ENCODE data around the gene ACAA2.
"Not testable (repeated sequence)": the region's sequence is repeated elsewhere in the genome, so short reads cannot be mapped to it uniquely, and the experiment has no call there.

The ACAA2 gene

DNA sequence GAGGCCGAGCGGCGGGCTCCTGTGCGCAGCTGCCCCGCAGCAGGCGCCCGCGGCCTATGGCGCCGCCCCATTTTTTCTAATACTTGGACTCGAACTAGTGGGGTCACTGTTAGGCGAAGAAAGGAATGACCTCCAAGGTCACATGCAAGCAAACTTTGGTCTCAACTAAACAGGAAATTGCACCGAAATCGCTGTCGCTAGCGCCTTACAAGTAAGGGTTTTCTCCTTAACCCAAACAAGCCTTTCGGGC, 339 bp downstream of the ACAA2 start:
- in situ Hi-C loops (cut with HindIII; ENCODE audit: low sequenced_read_pairs) = no loop called here

DNA sequence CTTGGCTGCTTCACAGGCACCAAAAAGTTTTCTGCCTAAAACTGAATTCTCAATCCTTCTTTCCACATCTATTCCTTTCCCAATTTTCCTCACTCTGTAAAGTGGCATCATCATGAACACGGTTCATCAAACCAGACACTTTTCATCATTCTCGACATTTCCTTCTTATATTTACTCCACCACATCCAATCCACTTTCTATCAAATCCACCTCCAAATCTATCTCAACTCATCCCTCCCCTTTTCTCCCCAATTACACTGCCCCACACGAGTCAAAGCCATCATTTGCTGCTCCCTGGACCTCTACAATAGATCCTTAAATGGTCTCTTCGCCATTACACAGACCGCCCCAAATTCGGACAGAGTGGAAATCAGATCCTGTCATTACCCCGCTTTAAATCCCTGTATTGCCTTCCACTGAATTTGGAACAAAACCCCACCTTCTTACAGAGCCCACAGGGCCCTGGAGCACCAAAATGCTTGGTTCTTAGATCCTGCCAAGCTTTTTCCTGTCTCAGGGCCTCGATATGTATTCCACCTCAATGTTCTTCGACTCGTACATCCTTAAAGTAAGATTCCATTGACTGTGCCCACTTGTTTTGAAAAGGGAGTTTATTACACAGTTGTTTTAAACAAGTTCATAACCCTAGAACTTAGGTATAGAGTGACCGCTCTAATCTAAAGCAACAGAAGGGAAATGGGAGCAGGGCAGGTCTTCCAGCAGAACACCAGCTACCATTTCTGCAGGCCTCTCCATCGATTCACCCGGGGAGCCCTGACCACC, 856 bp downstream of the ACAA2 start:
- in situ Hi-C loops (cut with HindIII; ENCODE audit: low sequenced_read_pairs) = no loop called here

DNA sequence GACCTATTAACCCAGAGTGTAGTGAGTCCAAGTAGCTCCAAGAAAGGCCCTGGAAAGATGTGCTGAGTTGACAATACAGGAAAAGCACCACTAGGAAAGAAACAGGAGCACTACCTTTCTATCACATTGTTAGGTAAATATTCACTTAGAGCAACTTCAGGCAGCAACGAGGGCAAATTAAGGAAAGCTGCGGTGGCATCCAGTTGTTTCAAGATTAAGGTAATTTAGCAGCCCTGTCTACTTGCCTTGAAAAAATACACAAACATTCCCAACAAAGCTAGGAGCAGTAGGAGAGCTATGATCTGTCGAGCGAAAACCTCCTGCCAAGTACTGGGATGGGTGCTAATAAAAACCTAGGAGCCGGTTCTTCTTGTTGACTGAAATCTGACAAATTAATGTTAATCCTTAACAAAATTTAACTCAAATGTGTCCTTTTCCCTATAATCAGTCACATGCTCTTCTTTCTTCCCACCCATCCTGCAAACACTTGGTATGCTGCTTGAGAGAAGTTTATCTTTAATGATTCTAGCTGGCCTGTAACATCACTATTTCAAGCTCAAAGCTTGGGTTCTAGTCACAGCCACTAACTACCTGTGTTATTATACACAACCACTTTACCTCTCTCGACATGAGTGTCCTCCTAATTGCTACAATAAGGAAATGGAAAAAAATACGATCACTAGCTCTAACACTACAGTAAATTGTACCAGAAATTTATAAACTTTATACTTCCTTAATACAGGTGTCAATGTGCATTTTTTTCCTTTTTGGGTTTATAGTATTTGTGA, 2.0 kb downstream of the ACAA2 start:
- in situ Hi-C loops (cut with HindIII; ENCODE audit: low sequenced_read_pairs) = no loop called here

DNA sequence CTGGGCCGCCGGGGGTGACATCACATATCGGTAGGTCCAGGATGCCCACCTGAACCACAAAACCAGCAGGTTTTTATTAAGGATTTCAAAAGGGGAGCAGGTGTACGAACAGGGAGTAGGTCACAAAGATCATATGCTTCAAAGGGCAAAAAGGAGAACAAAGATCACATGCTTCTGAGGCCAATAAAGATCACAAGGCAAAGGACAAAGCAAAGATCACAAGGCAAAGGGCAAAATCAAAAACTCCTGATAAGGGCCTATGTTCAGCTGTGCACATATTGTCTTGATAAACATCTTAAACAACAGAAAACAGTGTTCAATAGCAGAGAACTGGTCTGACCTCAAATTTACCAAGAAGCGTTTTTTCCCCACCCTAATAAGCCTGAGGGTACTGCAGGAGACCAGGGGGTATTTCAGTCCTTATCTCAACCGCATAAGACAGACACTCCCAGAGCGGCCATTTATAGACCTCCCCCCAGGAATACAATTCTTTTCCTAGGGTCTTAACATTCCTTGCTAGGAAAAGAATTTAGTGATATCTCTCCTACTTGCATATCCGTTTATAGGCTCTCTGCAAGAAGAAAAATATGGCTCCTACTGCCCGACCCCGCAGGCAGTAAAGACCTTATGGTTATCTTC, 4.7 kb downstream of the ACAA2 start:
- in situ Hi-C loops (cut with HindIII; ENCODE audit: low sequenced_read_pairs) = not testable (repeated sequence)

DNA sequence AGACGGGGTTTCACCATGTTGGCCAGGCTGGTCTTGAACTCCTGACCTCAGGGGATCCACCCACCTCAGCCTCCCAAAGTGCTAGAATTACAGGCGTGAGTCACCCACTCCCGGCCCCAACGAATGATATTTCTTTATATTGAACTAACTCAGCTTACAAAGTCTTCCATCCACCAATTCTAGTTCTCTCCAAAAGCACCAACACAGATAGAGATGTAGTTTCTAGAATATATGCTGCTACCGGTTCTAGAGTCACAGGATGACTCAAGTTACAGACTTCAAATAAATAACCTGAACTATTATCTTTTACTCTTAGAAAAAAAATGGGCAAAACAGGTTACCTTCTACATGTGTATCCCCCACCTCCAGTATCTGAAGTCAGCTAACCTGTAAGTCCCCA, 9.2 kb downstream of the ACAA2 start:
- in situ Hi-C loops (cut with HindIII; ENCODE audit: low sequenced_read_pairs) = no loop called here

DNA sequence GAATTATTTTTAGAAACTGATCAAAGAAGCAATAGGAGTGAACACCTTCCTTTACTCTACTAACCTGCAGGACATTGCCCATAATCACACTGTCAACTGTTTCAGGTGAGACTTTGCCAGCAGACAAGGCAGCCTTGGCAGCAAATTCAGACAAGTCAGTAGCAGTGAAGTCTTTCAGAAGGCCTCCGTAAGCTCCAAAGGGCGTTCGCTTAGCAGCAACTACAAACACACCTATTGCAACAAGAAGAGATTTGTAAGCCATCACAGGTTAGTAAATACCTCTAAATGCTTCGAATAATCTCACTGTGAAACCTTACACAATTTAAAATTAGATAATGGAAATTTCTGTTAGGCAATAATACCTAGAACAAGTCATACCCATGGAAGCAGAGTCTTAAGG, 10.7 kb downstream of the ACAA2 start:
- in situ Hi-C loops (cut with HindIII; ENCODE audit: low sequenced_read_pairs) = no loop called here

DNA sequence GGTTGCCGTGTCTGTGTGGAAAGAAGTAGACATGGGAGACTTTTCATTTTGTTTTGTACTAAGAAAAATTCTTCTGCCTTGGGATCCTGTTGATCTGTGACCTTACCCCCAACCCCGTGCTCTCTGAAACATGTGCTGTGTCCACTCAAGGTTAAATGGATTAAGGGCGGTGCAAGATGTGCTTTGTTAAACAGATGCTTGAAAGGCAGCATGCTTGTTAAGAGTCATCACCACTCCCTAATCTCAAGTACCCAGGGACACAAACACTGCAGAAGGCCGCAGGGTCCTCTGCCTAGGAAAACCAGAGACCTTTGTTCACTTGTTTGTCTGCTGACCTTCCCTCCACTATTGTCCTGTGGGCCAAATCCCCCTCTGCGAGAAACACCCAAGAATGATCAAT, 12.8 kb downstream of the ACAA2 start:
- in situ Hi-C loops (cut with HindIII; ENCODE audit: low sequenced_read_pairs) = not testable (repeated sequence)

DNA sequence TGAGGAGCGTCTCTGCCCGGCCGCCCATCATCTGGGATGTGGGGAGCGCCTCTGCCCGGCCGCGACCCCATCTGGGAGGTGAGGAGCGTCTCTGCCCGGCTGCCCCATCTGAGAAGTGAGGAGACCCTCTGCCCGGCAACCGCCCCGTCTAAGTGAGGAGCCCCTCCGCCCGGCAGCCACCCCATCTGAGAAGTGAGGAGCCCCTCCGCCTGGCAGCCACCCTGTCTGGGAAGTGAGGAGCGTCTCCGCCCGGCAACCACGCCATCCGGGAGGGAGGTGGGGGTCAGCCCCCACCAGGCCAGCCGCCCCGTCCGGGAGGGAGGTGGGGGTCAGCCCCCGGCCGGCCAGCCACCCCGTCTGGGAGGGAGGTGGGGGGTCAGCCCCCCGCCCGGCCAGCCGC, 13.5 kb downstream of the ACAA2 start:
- in situ Hi-C loops (cut with HindIII; ENCODE audit: low sequenced_read_pairs) = loop anchor here (25.0 kb wide), 1 partner anchor 288 kb away; no protein-coding TSS in a partner anchor

DNA sequence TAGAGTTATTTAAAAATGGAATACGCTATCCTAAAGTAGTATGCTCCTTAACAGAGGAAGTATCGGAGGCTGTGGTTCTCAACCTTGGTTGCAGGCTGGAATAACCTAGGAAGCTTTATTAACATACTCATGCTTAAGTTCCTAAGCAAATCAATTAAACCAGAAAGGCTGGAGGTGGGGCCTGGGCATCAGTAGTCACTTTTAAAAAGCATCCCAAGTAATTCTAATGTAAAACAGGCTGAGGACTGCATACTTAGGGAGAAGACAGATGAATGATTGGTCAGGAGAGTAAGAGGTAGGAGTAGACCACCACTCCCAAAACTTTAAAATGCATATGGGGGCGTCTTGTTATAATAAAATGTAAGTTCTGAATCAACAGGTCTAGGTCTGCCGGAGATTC, 15.3 kb downstream of the ACAA2 start:
- in situ Hi-C loops (cut with HindIII; ENCODE audit: low sequenced_read_pairs) = loop anchor here (25.0 kb wide), 1 partner anchor 286 kb away; no protein-coding TSS in a partner anchor

DNA sequence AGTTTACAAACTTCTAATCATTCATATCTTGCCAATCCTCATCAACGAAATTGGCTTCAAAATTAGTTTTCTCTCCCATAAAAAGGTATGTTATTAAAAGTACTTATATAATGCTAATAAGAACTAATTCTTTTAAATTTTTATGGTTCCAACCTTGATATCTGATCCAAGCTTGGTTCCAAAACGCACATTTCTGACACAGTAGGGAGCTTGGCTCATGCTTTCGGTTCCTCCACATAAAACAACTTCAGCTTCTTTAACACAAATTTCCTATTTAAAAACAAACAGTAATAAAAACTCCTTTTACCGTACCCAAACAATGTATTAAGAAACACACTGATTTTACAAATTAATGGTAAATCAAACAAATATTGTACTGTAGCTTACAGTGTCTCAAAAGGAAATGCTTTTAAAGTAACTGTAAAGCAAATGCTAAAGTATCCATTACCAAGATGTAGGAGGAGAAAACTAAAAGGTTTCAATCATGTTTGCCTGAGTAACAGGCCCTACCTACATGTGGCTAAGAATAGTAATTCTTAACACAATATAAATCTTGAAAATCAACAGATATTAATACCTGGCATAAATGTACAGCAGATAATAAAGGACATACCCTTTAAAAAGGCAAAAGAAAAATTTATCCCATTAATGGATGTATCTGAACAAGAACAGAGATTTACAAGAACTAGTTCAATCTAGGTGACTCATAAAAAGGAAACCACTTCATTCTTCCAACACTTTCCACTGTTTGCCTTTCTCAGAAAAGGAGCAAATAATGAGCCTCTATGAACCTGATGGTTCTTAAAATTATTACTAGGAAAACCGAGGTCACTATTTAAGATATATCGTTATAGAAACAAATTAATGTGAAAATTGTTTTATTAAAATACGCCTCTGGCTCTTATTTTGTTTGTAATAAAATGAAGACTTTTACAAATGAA, 17.5 kb downstream of the ACAA2 start:
- in situ Hi-C loops (cut with HindIII; ENCODE audit: low sequenced_read_pairs) = loop anchor here (25.0 kb wide), 1 partner anchor 284 kb away; no protein-coding TSS in a partner anchor

DNA sequence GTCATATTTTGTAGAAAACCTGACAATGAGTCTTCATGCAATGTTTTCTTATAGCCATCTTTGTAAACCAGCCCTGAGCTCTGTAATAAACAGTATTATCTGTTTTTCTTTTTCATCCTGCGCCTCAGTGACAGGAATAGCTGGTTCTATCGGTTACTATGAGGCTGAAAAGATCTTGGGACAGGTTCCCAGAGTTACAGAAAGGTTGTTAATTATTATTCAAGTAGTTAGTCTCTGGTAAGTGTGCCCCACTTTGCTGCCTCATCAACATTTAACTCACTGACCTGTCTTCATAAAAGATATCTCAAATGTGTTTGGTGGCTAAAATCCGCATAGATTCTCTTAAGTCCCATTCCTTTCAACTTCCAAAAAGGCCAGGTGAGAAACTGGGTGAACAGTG, 18.6 kb downstream of the ACAA2 start:
- in situ Hi-C loops (cut with HindIII; ENCODE audit: low sequenced_read_pairs) = loop anchor here (25.0 kb wide), 1 partner anchor 282 kb away; no protein-coding TSS in a partner anchor

DNA sequence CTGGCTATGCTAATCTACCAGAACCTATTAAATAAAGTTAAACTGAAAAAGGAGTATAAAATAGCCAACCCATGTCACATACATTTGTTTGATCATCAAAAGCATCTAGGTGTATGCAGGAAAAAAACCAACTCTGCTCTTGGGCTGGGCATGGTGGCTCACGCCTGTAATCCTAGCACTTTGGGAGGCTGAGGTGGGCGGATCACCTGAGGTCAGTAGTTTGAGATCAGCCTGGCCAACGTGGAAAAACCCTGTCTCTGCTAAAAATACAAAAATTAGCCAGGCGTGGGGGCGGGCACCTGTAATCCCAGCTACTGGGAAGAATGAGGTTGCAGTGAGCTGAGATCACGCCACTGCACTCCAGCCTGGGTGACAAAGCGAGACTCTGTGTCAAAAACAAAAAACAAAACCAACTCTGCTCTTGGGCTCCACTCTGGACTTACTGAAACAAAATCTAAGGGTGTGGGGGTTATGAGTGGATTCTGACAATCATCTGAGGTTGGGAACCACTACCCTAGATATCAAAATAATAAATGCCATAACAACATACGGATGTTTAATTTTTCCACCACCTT, 23.7 kb downstream of the ACAA2 start:
- in situ Hi-C loops (cut with HindIII; ENCODE audit: low sequenced_read_pairs) = loop anchor here (25.0 kb wide), 1 partner anchor 277 kb away; no protein-coding TSS in a partner anchor

DNA sequence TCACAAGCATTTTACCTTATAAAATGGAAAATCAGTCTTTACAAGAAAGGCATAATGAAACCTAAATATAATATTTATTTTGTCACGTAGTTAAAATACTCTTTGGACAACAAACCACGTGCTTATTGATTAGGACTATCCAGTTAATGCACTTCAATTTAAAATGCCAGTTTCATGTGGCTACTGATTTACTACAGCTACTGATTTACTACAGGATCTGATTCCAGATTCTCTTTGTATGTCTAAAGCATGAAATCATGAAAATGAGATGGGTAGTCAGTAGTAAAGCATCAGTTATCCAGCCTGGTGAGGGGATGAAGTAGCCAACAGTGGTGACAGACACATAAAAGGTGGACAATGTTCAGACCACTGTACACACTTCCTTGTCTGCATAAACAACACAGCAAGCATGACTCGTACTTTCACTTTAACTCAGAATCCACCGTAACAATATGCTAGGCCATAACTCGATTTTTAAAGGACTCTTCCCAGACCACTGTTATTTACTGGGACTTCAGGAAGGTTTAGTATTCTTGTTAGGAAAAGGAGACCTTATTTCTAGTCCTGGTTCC, 24.9 kb downstream of the ACAA2 start:
- in situ Hi-C loops (cut with HindIII; ENCODE audit: low sequenced_read_pairs) = loop anchor here (25.0 kb wide), 1 partner anchor 276 kb away; no protein-coding TSS in a partner anchor

DNA sequence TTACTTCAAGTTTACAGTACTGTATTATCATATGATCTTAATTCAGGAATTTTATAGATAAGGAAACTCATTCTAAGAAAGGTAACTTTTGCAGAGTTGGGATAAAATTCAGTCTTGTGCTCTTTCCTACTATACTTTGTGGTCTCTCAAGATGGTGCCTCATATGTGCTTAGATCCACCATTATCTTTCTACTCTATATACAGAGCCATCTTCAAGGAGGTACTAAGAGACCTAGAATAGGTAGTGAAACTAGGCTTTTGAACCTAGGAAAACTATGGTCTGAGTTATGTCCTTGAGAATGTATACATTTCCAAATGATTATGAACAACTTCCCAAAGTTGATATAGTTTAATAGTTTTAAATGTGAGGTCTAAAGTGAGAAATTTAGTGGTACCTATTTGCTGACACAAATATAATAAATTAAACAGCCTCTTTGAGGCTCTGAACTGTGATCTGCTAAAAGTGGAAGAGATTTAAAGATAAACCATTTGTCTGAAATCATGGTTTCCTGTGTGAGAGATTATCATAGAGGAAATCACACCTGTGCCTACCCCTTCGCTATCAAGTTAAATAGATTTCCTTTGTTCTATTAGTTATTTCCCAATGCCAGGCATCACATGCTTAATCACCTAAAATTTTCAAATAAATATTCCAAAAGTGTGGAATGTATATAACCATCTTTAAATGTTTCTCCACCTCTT, 27.2 kb downstream of the ACAA2 start:
- in situ Hi-C loops (cut with HindIII; ENCODE audit: low sequenced_read_pairs) = loop anchor here (25.0 kb wide), 1 partner anchor 274 kb away; no protein-coding TSS in a partner anchor

DNA sequence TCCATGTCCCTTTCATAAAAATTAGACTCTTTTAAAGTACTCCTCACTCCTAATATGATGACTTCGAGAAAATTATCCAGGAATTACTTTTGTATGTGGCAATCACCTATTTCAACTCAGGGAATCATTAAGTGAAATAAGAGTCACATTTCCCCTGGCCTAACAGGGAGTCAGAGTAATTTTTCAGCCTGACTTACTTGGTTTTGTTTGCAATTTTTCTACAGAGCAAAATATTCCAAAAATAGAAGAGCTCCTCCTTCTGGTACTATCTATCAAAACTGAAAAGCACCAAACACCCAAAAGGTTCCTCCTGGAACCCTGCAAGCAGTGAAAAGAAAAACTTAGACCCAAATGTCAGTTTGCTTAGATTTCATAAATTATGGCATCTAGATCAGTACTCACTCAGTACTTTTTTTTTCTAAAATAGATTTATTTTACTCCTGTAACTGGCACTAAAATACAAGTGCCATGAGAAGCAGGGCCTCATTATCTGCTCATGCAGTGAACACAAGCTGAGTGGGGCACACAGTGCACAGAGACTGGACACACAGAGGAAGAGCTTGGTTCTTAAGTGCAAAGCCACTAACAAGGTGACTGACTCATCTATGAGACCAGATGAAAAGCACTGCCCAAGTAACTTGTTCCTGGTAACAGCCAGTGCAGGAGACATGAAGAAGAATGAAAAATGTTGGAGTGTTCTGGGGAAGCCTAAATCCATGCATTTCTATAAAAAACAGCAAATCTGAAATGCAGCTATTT, 28.7 kb downstream of the ACAA2 start:
- in situ Hi-C loops (cut with HindIII; ENCODE audit: low sequenced_read_pairs) = loop anchor here (25.0 kb wide), 1 partner anchor 272 kb away; no protein-coding TSS in a partner anchor

DNA sequence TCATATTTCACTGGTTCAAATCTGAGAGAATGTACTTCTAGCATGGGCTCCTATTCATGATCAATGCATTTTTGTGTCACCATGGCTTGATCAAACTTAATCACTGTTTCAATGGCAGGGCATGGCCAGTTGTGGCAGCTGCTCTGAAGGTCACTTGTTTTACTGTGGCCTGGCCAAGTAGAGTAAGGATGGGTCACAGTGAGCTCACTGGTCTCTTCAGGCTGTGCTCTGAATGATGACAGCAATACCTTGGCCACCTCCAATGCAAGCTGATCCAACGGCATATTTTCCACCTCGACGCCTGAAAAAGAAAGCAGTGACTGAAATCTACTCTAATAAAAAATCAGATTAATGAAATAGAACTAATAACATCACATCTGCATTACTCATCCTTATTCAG, 29.7 kb downstream of the ACAA2 start:
- in situ Hi-C loops (cut with HindIII; ENCODE audit: low sequenced_read_pairs) = loop anchor here (25.0 kb wide), 1 partner anchor 271 kb away; no protein-coding TSS in a partner anchor

DNA sequence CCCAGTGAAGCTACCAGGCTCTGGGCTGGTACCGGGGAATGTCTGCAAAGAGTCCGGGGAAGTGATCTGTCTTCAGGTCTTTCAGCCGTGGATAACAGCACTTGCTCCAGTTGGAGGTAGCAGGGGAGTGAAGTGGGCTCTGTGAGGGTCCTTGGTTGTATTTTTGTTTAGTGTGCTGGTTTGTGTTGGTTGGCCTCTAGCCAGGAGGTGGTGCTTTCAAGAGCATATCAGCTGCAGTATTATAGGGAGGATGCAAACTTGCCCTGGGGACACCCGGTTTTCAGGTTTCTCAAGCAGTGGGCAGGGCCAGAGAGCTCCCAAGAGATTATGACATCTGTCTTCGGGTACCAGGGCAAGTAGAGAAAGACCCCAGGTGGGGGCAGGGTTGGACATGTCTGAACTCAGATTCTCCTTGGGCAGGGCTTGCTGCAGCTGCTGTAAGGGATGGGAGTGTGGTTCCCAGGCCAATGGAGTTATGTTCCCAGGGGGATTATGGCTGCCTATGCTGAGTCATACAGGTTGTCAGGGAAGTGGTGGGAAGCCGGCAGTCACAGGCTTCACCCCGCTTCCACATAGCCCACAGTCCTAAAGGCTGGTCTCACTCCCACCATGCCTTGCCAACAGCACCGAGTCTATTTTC, 34.4 kb downstream of the ACAA2 start:
- in situ Hi-C loops (cut with HindIII; ENCODE audit: low sequenced_read_pairs) = loop anchor here (25.0 kb wide), 1 partner anchor 267 kb away; no protein-coding TSS in a partner anchor
